ENCODE results near the gene HLF. TPM values are rescaled to one million over a fixed set of nuclear protein-coding genes. Genes with fewer than 3 reads are reported as not detected.

Gene HLF, protein sequence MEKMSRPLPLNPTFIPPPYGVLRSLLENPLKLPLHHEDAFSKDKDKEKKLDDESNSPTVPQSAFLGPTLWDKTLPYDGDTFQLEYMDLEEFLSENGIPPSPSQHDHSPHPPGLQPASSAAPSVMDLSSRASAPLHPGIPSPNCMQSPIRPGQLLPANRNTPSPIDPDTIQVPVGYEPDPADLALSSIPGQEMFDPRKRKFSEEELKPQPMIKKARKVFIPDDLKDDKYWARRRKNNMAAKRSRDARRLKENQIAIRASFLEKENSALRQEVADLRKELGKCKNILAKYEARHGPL
- total RNA-seq (7.7 TPM), polyA plus RNA-seq (31.4 TPM)

DNA sequence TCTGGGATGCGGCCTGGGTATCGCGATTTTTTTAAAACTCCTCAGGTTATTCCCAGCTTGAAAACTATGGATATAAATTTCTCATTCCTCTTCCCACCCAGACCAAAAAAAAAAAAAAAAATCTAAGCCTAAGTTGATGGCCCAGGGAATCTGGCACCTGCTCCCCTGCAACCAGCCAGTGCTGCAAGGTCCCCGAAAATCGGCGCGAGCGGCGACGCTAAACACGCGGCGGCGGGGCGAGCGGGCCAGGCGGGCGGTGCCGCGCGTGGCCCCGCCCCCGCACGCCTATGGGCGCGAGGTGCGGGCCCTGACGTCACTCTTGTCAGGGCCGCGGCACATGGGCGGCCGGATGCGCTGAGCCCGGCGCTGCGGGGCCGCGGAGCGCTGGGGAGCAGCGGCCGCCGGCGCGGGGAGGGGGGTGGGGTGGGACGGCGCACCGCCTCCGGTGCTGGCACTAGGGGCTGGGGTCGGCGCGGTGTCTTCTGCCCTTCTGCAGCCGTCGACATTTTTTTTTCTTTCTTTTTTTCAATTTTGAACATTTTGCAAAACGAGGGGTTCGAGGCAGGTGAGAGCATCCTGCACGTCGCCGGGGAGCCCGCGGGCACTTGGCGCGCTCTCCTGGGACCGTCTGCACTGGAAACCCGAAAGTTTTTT is at the start of gene HLF:
Gene HLF, plus strand, starts transcription at position 316 of the 654 bp plus-strand sequence. CDS start 525 bp downstream, outside the sequence.
- no peak for DNase-seq (ENCODE audit: extremely low spot score)
- H3K4me3 ChIP-seq (ENCODE audit: low read depth, low read length) = peak within 1 kb of the TSS; percentile 84
- H3K4me1 ChIP-seq (ENCODE audit: insufficient read depth) = no peaks in the 10 kb centered on the region
- 1% methylated on average over 64 of the region's 64 CpGs for WGBS
- H3K27ac ChIP-seq (ENCODE audit: low read depth) = peak within 1 kb of the TSS; percentile 88
- no peaks in the 10 kb centered on the region for H3K36me3 ChIP-seq (ENCODE audit: insufficient read depth)

DNA sequence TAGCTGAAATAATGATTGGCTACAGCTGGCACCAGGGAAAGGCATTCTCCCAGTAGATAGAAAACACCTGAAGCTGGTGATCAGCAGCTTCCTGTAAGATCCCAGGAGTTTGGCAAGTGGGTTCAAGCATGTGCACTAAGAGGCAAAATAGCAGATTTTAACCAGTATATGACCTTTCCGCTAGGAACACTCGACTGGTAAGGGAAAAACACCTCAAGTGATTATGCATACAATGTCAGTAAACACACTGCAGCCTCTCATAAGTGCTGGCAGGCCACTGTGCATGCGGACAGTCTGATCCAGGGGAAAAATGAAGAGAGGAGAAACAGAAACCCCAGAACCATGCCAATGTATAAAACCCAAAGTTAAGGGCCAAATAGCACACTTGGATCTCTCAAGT is 49.0 kb upstream of the HLF start:
- WGBS = 95% methylated on average over 3 of the region's 3 CpGs
- no peaks in the 10 kb centered on the region for H3K36me3 ChIP-seq (ENCODE audit: insufficient read depth)
- no peak for DNase-seq (ENCODE audit: extremely low spot score)
- H3K27ac ChIP-seq (ENCODE audit: low read depth) = no peak overlapping the region
- H3K4me1 ChIP-seq (ENCODE audit: insufficient read depth) = no peaks in the 10 kb centered on the region
- H3K4me3 ChIP-seq (ENCODE audit: low read depth, low read length) = no peak overlapping the region

GRCh38 chr17:55216888-55217287 is 47.9 kb upstream of the HLF start:
- WGBS = 82% methylated on average over 3 of the region's 3 CpGs
- H3K36me3 ChIP-seq (ENCODE audit: insufficient read depth) = no peaks in the 10 kb centered on the region
- no peak for DNase-seq (ENCODE audit: extremely low spot score)
- H3K4me3 ChIP-seq (ENCODE audit: low read depth, low read length) = no peak overlapping the region
- no peaks in the 10 kb centered on the region for H3K4me1 ChIP-seq (ENCODE audit: insufficient read depth)
- H3K27ac ChIP-seq (ENCODE audit: low read depth) = no peak overlapping the region

- DNase-seq (ENCODE audit: extremely low spot score) = no peak
- Histone ChIP-seq H3K4me3 (ENCODE audit: low read depth, low read length) (no peak overlapping the region), H3K4me1 (ENCODE audit: insufficient read depth) (no peaks in the 10 kb centered on the region), H3K36me3 (ENCODE audit: insufficient read depth) (no peaks in the 10 kb centered on the region), H3K27ac (ENCODE audit: low read depth) (no peak overlapping the region)
- 37% methylated on average over 1 of the region's 1 CpG for WGBS
Observed at GRCh38 chr17:55219459-55219858, 45.3 kb upstream of the HLF start.

DNA sequence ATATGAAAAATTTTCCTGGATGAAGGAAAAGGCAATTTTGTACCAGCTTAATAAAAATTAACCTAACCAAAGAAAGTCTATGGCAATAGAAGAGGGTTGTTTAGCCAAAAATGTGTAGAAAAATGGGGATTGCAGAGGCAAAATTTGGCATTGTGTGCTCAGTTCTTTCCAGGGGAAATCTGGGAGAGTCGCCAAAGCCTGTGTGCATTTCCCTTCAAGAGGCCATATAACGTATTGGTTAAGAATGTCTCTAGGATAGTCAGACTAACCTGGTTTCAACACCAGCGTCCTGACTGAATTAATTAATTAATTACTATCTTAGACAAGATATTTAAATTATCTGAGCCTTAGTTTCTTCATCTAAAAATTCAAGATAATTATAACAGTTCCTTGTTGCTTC is 44.8 kb upstream of the HLF start:
- WGBS = 36% methylated on average over 3 of the region's 3 CpGs
- DNase-seq (ENCODE audit: extremely low spot score) = no peak
- Histone ChIP-seq H3K27ac (ENCODE audit: low read depth) (no peak overlapping the region), H3K4me1 (ENCODE audit: insufficient read depth) (no peaks in the 10 kb centered on the region), H3K36me3 (ENCODE audit: insufficient read depth) (no peaks in the 10 kb centered on the region), H3K4me3 (ENCODE audit: low read depth, low read length) (no peak overlapping the region)

- H3K4me1 ChIP-seq (ENCODE audit: insufficient read depth) = no peaks in the 10 kb centered on the region
- 75% methylated on average over 3 of the region's 3 CpGs for WGBS
- no peak for DNase-seq (ENCODE audit: extremely low spot score)
- no peak overlapping the region for H3K27ac ChIP-seq (ENCODE audit: low read depth)
- no peak overlapping the region for H3K4me3 ChIP-seq (ENCODE audit: low read depth, low read length)
- no peaks in the 10 kb centered on the region for H3K36me3 ChIP-seq (ENCODE audit: insufficient read depth)
Observed at GRCh38 chr17:55223524-55223923, 41.2 kb upstream of the HLF start.

DNA sequence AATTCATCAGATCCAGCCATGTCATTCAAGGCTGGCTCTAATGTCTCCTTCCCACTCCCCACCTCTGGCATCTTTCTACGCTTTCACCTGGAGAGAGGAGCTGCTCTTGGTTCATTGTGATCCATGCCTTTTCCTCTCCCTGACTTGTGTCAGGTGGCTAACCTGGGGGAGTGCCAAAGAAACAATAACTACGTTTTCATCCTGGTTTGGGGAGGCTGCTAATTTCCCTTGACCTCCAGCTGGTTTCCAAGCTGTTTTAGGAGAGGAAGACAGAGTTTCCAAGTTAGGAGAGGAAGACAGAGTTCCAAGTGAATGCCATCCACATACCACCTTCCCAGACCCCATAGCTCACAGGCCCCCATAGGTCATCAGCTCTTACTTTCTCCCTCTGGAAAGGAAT is 40.0 kb upstream of the HLF start:
- Histone ChIP-seq H3K4me3 (ENCODE audit: low read depth, low read length) (no peak overlapping the region), H3K27ac (ENCODE audit: low read depth) (no peak overlapping the region), H3K36me3 (ENCODE audit: insufficient read depth) (no peaks in the 10 kb centered on the region), H3K4me1 (ENCODE audit: insufficient read depth) (no peaks in the 10 kb centered on the region)
- 66% methylated on average over 2 of the region's 2 CpGs for WGBS
- no peak for DNase-seq (ENCODE audit: extremely low spot score)

DNA sequence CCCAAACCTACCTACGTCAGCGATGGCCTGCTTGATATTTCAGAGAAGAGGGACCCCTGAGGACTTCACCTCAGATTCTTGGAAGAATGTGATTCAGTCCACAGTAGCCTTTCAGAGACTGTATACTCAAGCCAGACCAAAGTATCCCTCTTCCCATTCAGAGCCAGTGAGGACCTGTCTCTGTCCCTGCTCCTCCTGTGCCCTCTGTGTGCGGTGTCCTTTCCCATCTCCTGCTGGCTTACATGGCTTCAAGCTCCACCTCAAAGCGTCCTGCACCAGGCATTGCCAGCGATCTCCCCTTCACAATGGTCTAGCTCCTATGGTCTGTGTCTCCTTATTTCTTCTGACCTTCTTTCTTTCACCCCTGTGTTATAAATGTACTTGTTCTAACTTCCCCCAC is 39.5 kb upstream of the HLF start:
- whole genome bisulfite sequencing = 90% methylated on average over 5 of the region's 5 CpGs
- Histone ChIP-seq H3K36me3 (ENCODE audit: insufficient read depth) (no peaks in the 10 kb centered on the region), H3K4me3 (ENCODE audit: low read depth, low read length) (no peak overlapping the region), H3K4me1 (ENCODE audit: insufficient read depth) (no peaks in the 10 kb centered on the region), H3K27ac (ENCODE audit: low read depth) (no peak overlapping the region)
- no peak for DNase-seq (ENCODE audit: extremely low spot score)

DNA sequence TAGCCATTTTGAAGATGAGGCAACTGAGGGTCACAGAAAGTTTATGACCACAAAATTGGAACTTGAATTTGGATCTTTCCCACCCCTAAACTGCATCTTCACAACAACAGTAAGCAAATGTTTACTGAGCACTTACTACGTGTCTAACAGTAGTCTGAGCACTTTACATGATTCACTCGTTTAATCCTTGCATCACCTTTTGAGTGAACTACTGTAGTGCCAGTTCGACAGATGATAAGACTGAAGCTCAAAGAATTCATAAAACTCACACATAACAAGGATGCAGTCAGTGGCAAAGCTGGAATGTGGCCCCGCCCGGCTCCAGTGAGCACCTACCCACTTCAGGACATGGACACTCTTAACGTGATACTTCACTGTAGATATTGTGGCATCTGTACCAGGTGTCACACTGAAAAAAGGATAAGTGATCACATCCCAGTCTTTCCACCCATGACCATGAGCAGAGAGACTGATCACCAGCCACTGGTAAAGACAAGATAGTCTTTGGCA is 36.0 kb upstream of the HLF start:
- WGBS = 83% methylated on average over 6 of the region's 6 CpGs
- DNase-seq (ENCODE audit: extremely low spot score) = no peak
- H3K36me3 ChIP-seq (ENCODE audit: insufficient read depth) = no peaks in the 10 kb centered on the region
- no peaks in the 10 kb centered on the region for H3K4me1 ChIP-seq (ENCODE audit: insufficient read depth)
- no peak overlapping the region for H3K27ac ChIP-seq (ENCODE audit: low read depth)
- H3K4me3 ChIP-seq (ENCODE audit: low read depth, low read length) = no peak overlapping the region

DNA sequence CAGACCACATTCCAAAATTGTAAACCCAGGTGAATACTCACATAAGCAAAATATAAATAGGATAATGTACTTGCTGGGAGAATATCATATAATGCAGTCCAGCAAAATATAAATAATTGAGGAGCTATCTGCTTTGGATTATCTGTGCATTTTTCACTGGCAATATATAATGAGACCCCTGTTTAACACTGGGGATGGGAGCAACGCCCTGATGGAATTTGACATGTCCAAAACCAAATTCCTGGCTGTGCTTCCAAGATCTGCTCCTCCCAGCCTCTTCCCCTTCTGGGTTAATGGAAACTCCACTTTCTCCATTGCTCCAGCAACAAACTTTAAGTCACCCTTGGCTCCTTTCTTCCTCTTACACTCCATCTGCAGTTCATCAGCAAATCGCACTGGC is 35.5 kb upstream of the HLF start:
- 58% methylated on average over 2 of the region's 2 CpGs for WGBS
- no peak for DNase-seq (ENCODE audit: extremely low spot score)
- no peak overlapping the region for H3K4me3 ChIP-seq (ENCODE audit: low read depth, low read length)
- H3K4me1 ChIP-seq (ENCODE audit: insufficient read depth) = no peaks in the 10 kb centered on the region
- no peaks in the 10 kb centered on the region for H3K36me3 ChIP-seq (ENCODE audit: insufficient read depth)
- no peak overlapping the region for H3K27ac ChIP-seq (ENCODE audit: low read depth)

DNA sequence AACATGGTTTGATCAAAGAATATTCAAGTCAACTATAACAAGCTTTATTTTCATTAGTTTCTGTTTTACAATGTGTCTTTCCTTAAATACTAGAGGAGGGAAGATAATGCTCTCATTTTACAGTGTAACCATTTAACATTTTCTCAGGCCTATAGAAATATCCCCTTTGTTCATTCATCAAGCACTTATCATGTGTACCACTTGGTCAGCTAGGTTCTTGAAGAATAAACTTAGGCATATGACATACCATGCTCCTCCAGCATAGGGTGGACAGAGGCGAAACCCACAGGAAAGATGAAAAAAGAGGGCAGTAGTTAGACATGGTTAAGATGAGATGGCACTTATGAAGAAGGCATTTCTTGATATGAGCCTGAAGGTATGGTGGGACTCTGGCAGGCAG is 34.0 kb upstream of the HLF start:
- Histone ChIP-seq H3K4me3 (ENCODE audit: low read depth, low read length) (no peak overlapping the region), H3K36me3 (ENCODE audit: insufficient read depth) (no peaks in the 10 kb centered on the region), H3K4me1 (ENCODE audit: insufficient read depth) (no peaks in the 10 kb centered on the region), H3K27ac (ENCODE audit: low read depth) (no peak overlapping the region)
- 89% methylated on average over 1 of the region's 1 CpG for WGBS
- DNase-seq (ENCODE audit: extremely low spot score) = no peak

DNA sequence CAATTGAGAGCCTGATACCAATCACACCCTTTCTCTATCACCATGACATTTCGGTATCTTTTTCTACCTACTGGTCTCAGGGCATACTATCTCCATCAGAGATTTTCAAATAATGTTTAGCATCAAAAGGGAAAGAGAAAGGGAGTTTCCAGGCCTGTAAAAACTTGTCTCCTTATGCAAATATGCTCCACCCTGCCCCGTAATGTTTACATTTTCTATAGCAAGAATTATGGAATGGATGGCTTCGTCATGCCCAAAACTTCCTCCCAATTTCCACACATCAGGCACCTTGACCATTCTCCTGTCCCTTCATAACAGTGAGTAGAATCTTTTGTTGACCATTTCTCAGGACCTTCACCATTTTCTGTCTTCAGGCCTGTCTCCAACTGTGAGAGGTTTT is 30.9 kb upstream of the HLF start:
- 89% methylated on average over 3 of the region's 3 CpGs for WGBS
- no peak for DNase-seq (ENCODE audit: extremely low spot score)
- no peaks in the 10 kb centered on the region for H3K4me1 ChIP-seq (ENCODE audit: insufficient read depth)
- no peak overlapping the region for H3K4me3 ChIP-seq (ENCODE audit: low read depth, low read length)
- no peaks in the 10 kb centered on the region for H3K36me3 ChIP-seq (ENCODE audit: insufficient read depth)
- H3K27ac ChIP-seq (ENCODE audit: low read depth) = no peak overlapping the region

GRCh38 chr17:55236316-55236715 is 28.4 kb upstream of the HLF start:
- H3K4me3 ChIP-seq (ENCODE audit: low read depth, low read length) = no peak overlapping the region
- DNase-seq (ENCODE audit: extremely low spot score) = no peak
- 70% methylated on average over 2 of the region's 2 CpGs for WGBS
- H3K27ac ChIP-seq (ENCODE audit: low read depth) = no peak overlapping the region
- no peaks in the 10 kb centered on the region for H3K4me1 ChIP-seq (ENCODE audit: insufficient read depth)
- H3K36me3 ChIP-seq (ENCODE audit: insufficient read depth) = no peaks in the 10 kb centered on the region

- Histone ChIP-seq H3K27ac (ENCODE audit: low read depth) (no peak overlapping the region), H3K36me3 (ENCODE audit: insufficient read depth) (no peaks in the 10 kb centered on the region), H3K4me3 (ENCODE audit: low read depth, low read length) (no peak overlapping the region), H3K4me1 (ENCODE audit: insufficient read depth) (no peaks in the 10 kb centered on the region)
- WGBS = 36% methylated on average over 6 of the region's 6 CpGs
- DNase-seq (ENCODE audit: extremely low spot score) = no peak
Observed at GRCh38 chr17:55237268-55237667, 27.5 kb upstream of the HLF start.

Data from urinary bladder (tissue), 4 donors.